HCT116 (cell line): Measurements from ENCODE around the gene PEX11G. TPM values are rescaled to one million over a fixed set of nuclear protein-coding genes. Genes with fewer than 3 reads are reported as not detected.

ENCODE experiments used
- ATAC-seq: fragments of 200-7000 bp; cut with Tn5 transposase; 2 replicates; pipeline ENCODE4 v1.9.1; 2020; ENCODE audit warnings: mild to moderate bottlenecking, moderate library complexity
- BruUV-seq: library from RNA; stranded (reverse); fragments of 400-500 nt; replicated peaks from 2 replicates; lab custom pipeline; 2021; lab: Mats Ljungman, UMichigan
- CTCF ChIA-PET: fragments of 300-600 bp; sonication (Branson Sonifier 250); formaldehyde crosslinking; loops from one replicate; lab custom pipeline; 2021; ENCODE audit warnings: antibody characterized with exemption; lab: Charles Lee
- POLR2A ChIA-PET: fragments of 300-600, 350-600 bp; sonication (Branson Sonifier 250); formaldehyde crosslinking; loops from one replicate; lab custom pipeline; 2021; ENCODE audit warnings: antibody characterized with exemption; lab: Charles Lee
- RAD21 ChIA-PET, 2 experiments: fragments of 300-600 bp; sonication (Branson Sonifier 250); formaldehyde crosslinking; loops; one replicate each; lab custom pipeline; 2023; ENCODE audit warnings: low total read pairs in 2 of 2; ENCODE audit not compliant: uncharacterized antibody in 2 of 2, unreplicated experiment in 2 of 2, low non-redundant PET in 1 of 2; lab: Charles Lee
- DNase-seq: peaks from one replicate; pipeline ENCODE4 v3.0.0-alpha.2; 2010; ENCODE audit warnings: low read depth, low spot score
- H2AFZ ChIP-seq: fragments of 200-600 bp; shearing (Covaris generic), sonication (generic); 2 replicates; pipeline ENCODE4 v1.6.1; 2017; ENCODE audit warnings: low read depth, mixed run types, mixed read lengths, antibody characterized with exemption, low read length; ENCODE audit not compliant: poor library complexity, severe bottlenecking
- H3K27ac ChIP-seq: 2 replicates; pipeline ENCODE4 v1.5.1; 2012; ENCODE audit warnings: low read depth, low read length
- H3K27me3 ChIP-seq: fragments of 200-600 bp; sonication (generic); 2 replicates; pipeline ENCODE4 v1.6.1; 2016; ENCODE audit warnings: mixed run types, low read length, mixed read lengths; ENCODE audit not compliant: insufficient read depth
- H3K36me3 ChIP-seq, 2 experiments: fragments of 200-500 bp in 1 of 2; fragments of 200-600 bp in 1 of 2; sonication (Bioruptor generic) in 1 of 2; sonication (generic) in 1 of 2; 2 replicates each; pipeline versions ENCODE4 v1.5.1 to v1.6.1; 2014 to 2016; ENCODE audit warnings: low read length in 2 of 2, inconsistent platforms in 1 of 2, mixed read lengths in 1 of 2, mixed run types in 1 of 2; ENCODE audit not compliant: insufficient read depth in 2 of 2, control insufficient read depth in 1 of 2
- H3K4me1 ChIP-seq, 2 experiments: fragments of 200-600 bp in 1 of 2; sonication (generic) in 1 of 2; 2 replicates each; pipeline versions ENCODE4 v1.5.1 to v1.6.1; 2012 to 2017; ENCODE audit warnings: low read length in 2 of 2, inconsistent platforms in 1 of 2, mild to moderate bottlenecking in 1 of 2, mixed read lengths in 1 of 2, mixed run types in 1 of 2, moderate library complexity in 1 of 2; ENCODE audit not compliant: insufficient read depth in 2 of 2, control insufficient read depth in 1 of 2
- H3K4me2 ChIP-seq: fragments of 200-600 bp; sonication (generic); 2 replicates; pipeline ENCODE4 v1.6.1; 2017; ENCODE audit warnings: mixed run types, low read length, mixed read lengths
- H3K4me3 ChIP-seq, 2 experiments: fragments of 200-600 bp in 1 of 2; sonication (generic) in 1 of 2; replicated peaks in 1 of 2; 2 replicates each; pipeline ENCODE4 v1.5.1; 2011 to 2016; ENCODE audit warnings: low read length in 2 of 2, control low read depth in 1 of 2, low read depth in 1 of 2, mild to moderate bottlenecking in 1 of 2, mixed read lengths in 1 of 2, mixed run types in 1 of 2
- H3K79me2 ChIP-seq: fragments of 200-600 bp; sonication (generic); 2 replicates; pipeline ENCODE4 v1.6.1; 2017; ENCODE audit warnings: mild to moderate bottlenecking, mixed run types, low read length, moderate library complexity, mixed read lengths; ENCODE audit not compliant: insufficient read depth
- H3K9ac ChIP-seq: fragments of 200-600 bp; sonication (generic); 2 replicates; pipeline ENCODE4 v1.6.1; 2016; ENCODE audit warnings: low read length, mixed read lengths
- H3K9me2 ChIP-seq: fragments of 200-600 bp; sonication (generic), shearing (Covaris generic); 2 replicates; pipeline ENCODE4 v1.6.1; 2017; ENCODE audit warnings: mixed run types, mild to moderate bottlenecking, moderate library complexity; ENCODE audit not compliant: insufficient read depth
- H3K9me3 ChIP-seq, 2 experiments: fragments of 200-500 bp in 1 of 2; fragments of 200-600 bp in 1 of 2; sonication (Bioruptor generic) in 1 of 2; sonication (generic) in 1 of 2; 2 replicates each; pipeline ENCODE4 v1.6.1; 2014 to 2017; ENCODE audit warnings: low read length in 2 of 2, mixed read lengths in 2 of 2, inconsistent platforms in 1 of 2, low read depth in 1 of 2, mild to moderate bottlenecking in 1 of 2, mixed run types in 1 of 2, moderate library complexity in 1 of 2; ENCODE audit not compliant: control insufficient read depth in 1 of 2, insufficient read depth in 1 of 2
- H4K20me1 ChIP-seq: fragments of 200-600 bp; sonication (generic), shearing (Covaris generic); 2 replicates; pipeline ENCODE4 v1.6.1; 2017; ENCODE audit warnings: mixed run types, mild to moderate bottlenecking, moderate library complexity; ENCODE audit not compliant: insufficient read depth
- CBX3 ChIP-seq: IDR thresholded peaks from 2 replicates; pipeline ENCODE4 v1.6.1; 2012; ENCODE audit warnings: low read depth
- CEBPB ChIP-seq: IDR thresholded peaks from 2 replicates; pipeline ENCODE4 v1.6.1; 2012; ENCODE audit warnings: low read depth
- EZH2 ChIP-seq: fragments of 200-600 bp; sonication (generic); IDR thresholded peaks from 2 replicates; pipeline ENCODE4 v1.6.1; 2017; ENCODE audit warnings: antibody characterized with exemption, mixed run types
- FOSL1 ChIP-seq: IDR thresholded peaks from 2 replicates; pipeline ENCODE4 v1.6.1; 2012; ENCODE audit warnings: low read depth
- SP1 ChIP-seq: IDR thresholded peaks from 2 replicates; pipeline ENCODE4 v1.6.1; 2012; ENCODE audit warnings: low read depth
- intact Hi-C: fragments of 100-400 bp; cut with micrococcal nuclease; formaldehyde crosslinking; loops from 2 replicates; pipeline ENCODE4 v1.10.0; 2022
- total RNA-seq: library from RNA; stranded (reverse); gene quantifications from one replicate; pipeline ENCODE4 v1.2.1, GENCODE V29; 2021; ENCODE audit not compliant: unreplicated experiment

PEX11G gene
- total RNA-seq, 1 experiment from 2014 or later = 6.4 TPM

DNA sequence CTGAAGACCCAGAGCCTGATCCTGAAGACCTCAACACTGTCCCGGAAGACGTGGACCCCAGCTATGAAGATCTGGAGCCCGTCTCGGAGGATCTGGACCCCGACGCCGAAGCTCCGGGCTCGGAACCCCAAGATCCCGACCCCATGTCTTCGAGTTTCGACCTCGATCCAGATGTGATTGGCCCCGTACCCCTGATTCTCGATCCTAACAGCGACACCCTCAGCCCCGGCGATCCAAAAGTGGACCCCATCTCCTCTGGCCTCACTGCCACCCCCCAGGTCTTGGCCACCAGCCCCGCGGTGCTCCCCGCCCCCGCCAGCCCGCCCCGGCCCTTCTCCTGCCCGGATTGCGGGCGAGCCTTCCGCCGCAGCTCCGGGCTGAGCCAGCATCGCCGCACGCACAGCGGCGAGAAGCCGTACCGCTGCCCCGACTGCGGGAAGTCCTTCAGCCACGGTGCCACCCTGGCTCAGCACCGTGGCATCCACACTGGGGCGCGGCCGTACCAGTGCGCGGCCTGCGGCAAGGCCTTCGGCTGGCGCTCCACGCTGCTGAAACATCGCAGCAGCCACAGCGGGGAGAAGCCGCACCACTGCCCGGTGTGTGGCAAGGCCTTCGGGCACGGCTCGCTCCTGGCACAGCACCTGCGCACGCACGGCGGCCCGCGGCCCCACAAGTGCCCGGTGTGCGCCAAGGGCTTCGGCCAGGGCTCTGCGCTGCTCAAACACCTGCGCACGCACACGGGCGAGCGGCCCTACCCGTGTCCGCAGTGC lies 30.7 kb upstream of the PEX11G start:
- Histone ChIP-seq H3K79me2 (peaks cover 4% of the 10 kb centered on the region; the same call in 1 of the 2 replicates), H3K4me2 (no peak overlapping the region), H4K20me1 (no peaks in the 10 kb centered on the region), H3K9ac (no peak overlapping the region), H3K36me3 (no peaks in the 10 kb centered on the region), H2AFZ (no peak overlapping the region), H3K27ac (no peak overlapping the region), H3K4me1 (peaks cover 17 to 33% of the 10 kb centered on the region in 2 experiments), H3K9me2 (no peaks in the 10 kb centered on the region), H3K9me3 (no peaks in the 10 kb centered on the region), H3K4me3 (no peak overlapping the region), H3K27me3 (no peaks in the 10 kb centered on the region)
- no peak for DNase-seq
- ChIA-PET POLR2A (no interaction called here), CTCF (no interaction called here), RAD21 (no interaction called here)
- TF ChIP-seq FOSL1 (no peak), EZH2 (no peak), CEBPB (no peak), SP1 (no peak)
- ATAC-seq = no peak
- intact Hi-C loops = no loop called here
- BruUV-seq = no TSS peak

DNA sequence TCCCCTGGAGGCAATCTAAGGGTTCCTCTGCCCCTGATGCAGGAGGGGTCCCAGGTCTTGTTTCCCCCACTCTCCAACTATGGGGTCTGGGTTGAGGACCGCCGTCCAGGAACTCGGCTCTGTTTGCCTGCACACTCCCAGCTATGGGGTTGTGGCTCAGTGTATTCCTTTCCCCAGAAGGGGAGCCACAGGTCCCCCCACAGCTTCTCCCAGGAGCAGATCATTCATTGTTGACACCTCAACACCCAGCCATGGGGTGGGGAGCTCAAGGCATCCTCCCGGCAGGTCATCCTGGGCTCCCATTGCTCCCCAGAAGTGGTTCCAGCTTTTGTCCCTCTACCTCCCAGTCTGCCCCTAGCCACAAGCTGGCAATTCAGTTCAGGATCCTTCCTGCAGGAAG lies 28.0 kb upstream of the PEX11G start:
- no peaks in the 10 kb centered on the region for H3K9me3 ChIP-seq
- H3K9me2 ChIP-seq = no peaks in the 10 kb centered on the region
- H3K4me2 ChIP-seq = peak overlapping the region; percentile 82
- CTCF ChIA-PET = no interaction called here
- RAD21 ChIA-PET = interaction anchor here in 1 of 2 experiments (0.6 kb wide), 1 partner anchor 34 kb away, joined by 3 read pairs; no protein-coding TSS in a partner anchor
- H3K36me3 ChIP-seq = no peaks in the 10 kb centered on the region
- H3K27ac ChIP-seq = no peak overlapping the region
- H3K79me2 ChIP-seq = no peaks in the 10 kb centered on the region
- no peak for TF ChIP-seq CBX3
- H3K4me3 ChIP-seq = peak overlapping the region; percentile 50 to 54; a peak in 3 of 4 replicates
- BruUV-seq = no TSS peak
- DNase-seq (no peak), ATAC-seq (no peak)
- intact Hi-C loops = no loop called here
- peaks cover 8 to 23% of the 10 kb centered on the region in 2 experiments for H3K4me1 ChIP-seq
- POLR2A ChIA-PET = interaction anchor here (1.2 to 2.3 kb wide), 2 partner anchors 11 to 18 kb away, joined by 3 to 9 read pairs; partner anchors contain the start of gene PNPLA6
- H3K27me3 ChIP-seq = no peaks in the 10 kb centered on the region
- no peaks in the 10 kb centered on the region for H4K20me1 ChIP-seq
- H3K9ac ChIP-seq = peak overlapping the region; percentile 49; the same call in 1 of the 2 replicates
- no peak overlapping the region for H2AFZ ChIP-seq
